IMR-90 (cell line): ENCODE results near the gene LOXL3. TPM values are rescaled to one million over a fixed set of nuclear protein-coding genes. Genes with fewer than 3 reads are reported as not detected.

Source experiments
- ATAC-seq: fragments of 200-7000 bp; cut with Tn5 transposase; 2 replicates; pipeline ENCODE4 v1.9.1; 2020; ENCODE audit warnings: low read depth, mild to moderate bottlenecking, moderate library complexity
- BruUV-seq: library from RNA; stranded (reverse); fragments of 400-500 nt; replicated peaks from 2 replicates; lab custom pipeline; 2021; lab: Mats Ljungman, UMichigan
- CTCF ChIA-PET: fragments of 300-600 bp; formaldehyde crosslinking; extraction: SDS; loops from one replicate; lab custom pipeline; 2021; ENCODE audit warnings: antibody characterized with exemption; lab: Yijun Ruan, JAX
- POLR2A ChIA-PET: fragments of 300-600 bp; sonication (Branson Sonifier 250); formaldehyde crosslinking; loops from one replicate; lab custom pipeline; 2022; ENCODE audit warnings: antibody characterized with exemption; ENCODE audit not compliant: unreplicated experiment; lab: Charles Lee
- DNase-seq: peaks from one replicate; pipeline ENCODE4 v3.0.0; 2013
- H2AFZ ChIP-seq: replicated peaks from 2 replicates; pipeline ENCODE3; 2013; ENCODE audit warnings: low read length, mild to moderate bottlenecking; ENCODE audit not compliant: poor library complexity
- H2AK5ac ChIP-seq: 2 replicates; pipeline ENCODE4 v1.6.1; 2013; ENCODE audit warnings: low read depth, low read length, inconsistent platforms
- H2AK9ac ChIP-seq: replicated peaks from 2 replicates; pipeline ENCODE3; 2013; ENCODE audit warnings: mild to moderate bottlenecking, low read depth, low read length, moderate library complexity; ENCODE audit not compliant: poor library complexity
- H2BK120ac ChIP-seq: 2 replicates; pipeline ENCODE4 v1.6.1; 2013; ENCODE audit warnings: low read depth, low read length, inconsistent platforms
- H2BK15ac ChIP-seq: 3 replicates; pipeline ENCODE4 v1.6.1; 2013; ENCODE audit warnings: low read depth, low read length, inconsistent platforms
- H2BK20ac ChIP-seq: 2 replicates; pipeline ENCODE4 v1.6.1; 2013; ENCODE audit warnings: low read depth, mild to moderate bottlenecking, inconsistent platforms, low read length, moderate library complexity
- H2BK5ac ChIP-seq: 2 replicates; pipeline ENCODE4 v1.6.1; 2013; ENCODE audit warnings: mild to moderate bottlenecking, low read depth, low read length, inconsistent platforms; ENCODE audit not compliant: poor library complexity, severe bottlenecking
- H3K14ac ChIP-seq: replicated peaks from 2 replicates; pipeline ENCODE4 v1.6.1; 2013; ENCODE audit warnings: low read depth, low read length, inconsistent platforms
- H3K18ac ChIP-seq: 2 replicates; pipeline ENCODE4 v1.6.1; 2013; ENCODE audit warnings: low read depth, low read length, control low read depth
- H3K23ac ChIP-seq: 2 replicates; pipeline ENCODE4 v1.6.1; 2013; ENCODE audit warnings: low read depth, low read length, inconsistent platforms
- H3K27ac ChIP-seq: 2 replicates; pipeline ENCODE4 v1.5.1; 2013; ENCODE audit warnings: mild to moderate bottlenecking, control low read depth, low read length; ENCODE audit not compliant: insufficient read depth
- H3K27me3 ChIP-seq: 2 replicates; pipeline ENCODE4 v1.6.1; 2013; ENCODE audit warnings: low read length; ENCODE audit not compliant: control insufficient read depth, insufficient read depth
- H3K36me3 ChIP-seq: 2 replicates; pipeline ENCODE4 v1.6.1; 2013; ENCODE audit warnings: low read length, mixed read lengths; ENCODE audit not compliant: control insufficient read depth, insufficient read depth
- H3K4ac ChIP-seq: 2 replicates; pipeline ENCODE4 v1.6.1; 2013; ENCODE audit warnings: low read depth, low read length, inconsistent platforms
- H3K4me1 ChIP-seq: 2 replicates; pipeline ENCODE4 v1.6.1; 2013; ENCODE audit warnings: low read length, mixed read lengths; ENCODE audit not compliant: control insufficient read depth, insufficient read depth
- H3K4me2 ChIP-seq: 2 replicates; pipeline ENCODE4 v1.6.1; 2013; ENCODE audit warnings: low read depth, mild to moderate bottlenecking, control low read depth, low read length, moderate library complexity
- H3K4me3 ChIP-seq: 2 replicates; pipeline ENCODE4 v1.5.1; 2013; ENCODE audit warnings: low read depth, mild to moderate bottlenecking, control low read depth, low read length, moderate library complexity; ENCODE audit not compliant: insufficient read depth
- H3K56ac ChIP-seq: 2 replicates; pipeline ENCODE4 v1.6.1; 2013; ENCODE audit warnings: low read length, inconsistent platforms; ENCODE audit not compliant: insufficient read depth; ENCODE audit errors: extremely low read depth
- H3K79me1 ChIP-seq, 2 experiments: 2 replicates each; pipeline ENCODE4 v1.6.1; 2013; ENCODE audit warnings: low read length in 2 of 2, inconsistent platforms in 1 of 2, low read depth in 1 of 2
- H3K9ac ChIP-seq: 2 replicates; pipeline ENCODE4 v1.6.1; 2013; ENCODE audit warnings: low read depth, low read length, control low read depth
- H3K9me1 ChIP-seq: 2 replicates; pipeline ENCODE4 v1.6.1; 2013; ENCODE audit warnings: low read length, inconsistent platforms; ENCODE audit not compliant: insufficient read depth
- H3K9me3 ChIP-seq: 2 replicates; pipeline ENCODE4 v1.6.1; 2013; ENCODE audit warnings: low read length; ENCODE audit not compliant: control insufficient read depth, insufficient read depth
- H4K20me1 ChIP-seq: 2 replicates; pipeline ENCODE4 v1.6.1; 2013; ENCODE audit warnings: low read length, inconsistent platforms; ENCODE audit not compliant: insufficient read depth
- H4K5ac ChIP-seq: 2 replicates; pipeline ENCODE4 v1.6.1; 2013; ENCODE audit warnings: mild to moderate bottlenecking, low read depth, low read length, control low read depth
- H4K8ac ChIP-seq, 2 experiments: 2 replicates each; pipeline ENCODE4 v1.6.1; 2013; ENCODE audit warnings: low read depth in 2 of 2, low read length in 2 of 2, control low read depth in 1 of 2, inconsistent platforms in 1 of 2
- H4K91ac ChIP-seq: 2 replicates; pipeline ENCODE4 v1.6.1; 2013; ENCODE audit warnings: low read depth, low read length, inconsistent platforms; ENCODE audit not compliant: insufficient read depth
- CEBPB ChIP-seq: IDR thresholded peaks from 2 replicates; pipeline ENCODE4 v1.6.1; 2012; ENCODE audit warnings: low read depth, low read length, improper control_type of control experiment
- RFX5 ChIP-seq: IDR thresholded peaks from 2 replicates; pipeline ENCODE4 v1.8.0; 2012; ENCODE audit warnings: low read depth, mild to moderate bottlenecking, low read length, moderate library complexity
- SMC3 ChIP-seq: fragments of 150-350 bp; IDR thresholded peaks from 2 replicates; pipeline ENCODE4 v1.6.1; 2016; ENCODE audit warnings: low read depth, mild to moderate bottlenecking, antibody characterized with exemption, low read length, moderate library complexity
- WGBS, 2 experiments: methylation state at CpG; one replicate each; pipeline versions ENCODE4 v1.1.5 to v1.1.7; 2013; ENCODE audit warnings: missing lambda C conversion rate in 2 of 2; ENCODE audit not compliant: insufficient read length in 1 of 2; ENCODE audit errors: extremely low coverage in 2 of 2; 5-methylcytosine and 5-hydroxymethylcytosine counted together
- dilution Hi-C: fragments of 300-500 bp; cut with HindIII; formaldehyde crosslinking; loops from one replicate; pipeline ENCODE4 v1.14.3; 2018; ENCODE audit warnings: low sequenced_read_pairs; ENCODE audit not compliant: unreplicated experiment
- in situ Hi-C: fragments of 300-500 bp; cut with MboI; formaldehyde crosslinking; loops from 3 replicates; pipeline ENCODE4 v1.14.3; 2019; ENCODE audit warnings: low sequenced_read_pairs, inconsistent platforms, mixed read lengths
- intact Hi-C: fragments of 100-400 bp; cut with micrococcal nuclease; formaldehyde crosslinking; loops from 2 replicates; pipeline ENCODE4 v1.10.0; 2022
- polyA plus RNA-seq, 3 experiments: library from polyadenylated mRNA; depleted of rRNA; stranded (reverse); fragments of >200 nt; gene quantifications; 2 replicates each; pipeline ENCODE4 v1.2.3, GENCODE V29; 2012; ENCODE audit warnings: low replicate concordance in 1 of 3
- total RNA-seq: library from RNA; depleted of rRNA; stranded (reverse); fragments of >200 nt; gene quantifications from 2 replicates; pipeline ENCODE4 v1.2.3, GENCODE V29; 2012

Gene LOXL3
- total and polyA plus RNA-seq, 2 of the 4 experiments (the other 2 are of a cell fraction): 17.9 to 23.4 TPM

DNA sequence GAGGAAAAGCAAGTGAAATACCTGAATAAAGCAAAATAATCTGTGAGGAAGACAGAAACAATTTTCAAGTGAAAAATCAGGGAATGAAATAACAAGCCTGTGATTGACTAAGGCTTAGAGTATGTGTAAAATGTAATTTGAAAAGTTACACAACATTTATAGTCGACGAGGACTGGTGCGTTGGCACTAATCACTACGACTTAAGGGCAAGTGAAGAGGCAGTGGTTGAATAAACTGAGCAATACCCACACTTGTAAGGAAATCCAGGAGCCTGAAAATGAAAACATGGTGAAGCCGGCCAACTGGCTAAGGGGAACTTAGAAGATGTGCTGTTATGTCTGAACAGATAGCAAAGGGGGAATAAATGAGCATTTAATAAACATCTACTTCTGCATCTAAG is 14.1 kb upstream of the LOXL3 start:
- H3K4me2 ChIP-seq: peak overlapping the region; percentile 67; the same call in 1 of the 2 replicates
- peak overlapping the region; percentile 97 for H3K18ac ChIP-seq
- H2AK9ac ChIP-seq: peak overlapping the region; percentile 42
- H2AFZ ChIP-seq: peak overlapping the region; percentile 3
- DNase-seq (peak; percentile 88), ATAC-seq (peak; percentile 64)
- peak overlapping the region; percentile 90 for H2AK5ac ChIP-seq
- H4K20me1 ChIP-seq: no peaks in the 10 kb centered on the region
- no peak overlapping the region for H3K9ac ChIP-seq
- peaks cover 14% of the 10 kb centered on the region for H3K4me1 ChIP-seq
- H3K27me3 ChIP-seq: no peaks in the 10 kb centered on the region
- peak overlapping the region; percentile 99 for H2BK5ac ChIP-seq
- ChIA-PET POLR2A (interaction anchor here (1.3 kb wide), 1 partner anchor 15 kb away, joined by 3 read pairs; the partner anchor contains the start of gene LOXL3), CTCF (no interaction called here)
- H3K9me1 ChIP-seq: peaks cover 25% of the 10 kb centered on the region
- in situ Hi-C loops: no loop called here
- H3K9me3 ChIP-seq: no peaks in the 10 kb centered on the region
- peak overlapping the region; percentile 87 for H3K14ac ChIP-seq
- peak overlapping the region; percentile 78 to 91 for H4K8ac ChIP-seq
- peak overlapping the region; percentile 62 for H3K56ac ChIP-seq
- H4K91ac ChIP-seq: peak overlapping the region; percentile 94
- peak overlapping the region; percentile 91 for H4K5ac ChIP-seq
- peak overlapping the region; percentile 97 for H2BK20ac ChIP-seq
- peak overlapping the region; percentile 90 for H2BK15ac ChIP-seq
- no peaks in the 10 kb centered on the region for H3K79me1 ChIP-seq
- H2BK120ac ChIP-seq: peak overlapping the region; percentile 92
- H3K4ac ChIP-seq: peak overlapping the region; percentile 93
- no peaks in the 10 kb centered on the region for H3K36me3 ChIP-seq
- intact Hi-C loops: no loop called here
- H3K27ac ChIP-seq: peak overlapping the region; percentile 68
- TF ChIP-seq CEBPB (peak; percentile 94), SMC3 (no peak), RFX5 (0 out of 2 replicates have a peak, but pooled peaks have one; percentile 46)
- dilution Hi-C loops: no loop called here
- WGBS, 2 experiments: no CpG with 5 or more reads among the region's 5 CpGs
- H3K4me3 ChIP-seq: no peak overlapping the region
- BruUV-seq: no TSS peak
- H3K23ac ChIP-seq: peak overlapping the region; percentile 73
